Choroid plexus epithelial cell (primary cell): ENCODE measurements around the gene ADAT2.
A peak's percentile ranks its signal among the peaks of the same experiment; 100 is the strongest.

Source experiments
- DNase-seq: peaks from one replicate; pipeline ENCODE4 v3.0.0-alpha.2; 2010; ENCODE audit warnings: low read depth
- H3K4me3 ChIP-seq: 2 replicates; pipeline ENCODE4 v1.5.1; 2011; ENCODE audit warnings: low read depth, mild to moderate bottlenecking, control low read depth, low read length, moderate library complexity
- CTCF ChIP-seq: conservative IDR thresholded peaks from 2 replicates; pipeline ENCODE4 v1.5.1; 2011; ENCODE audit warnings: low read depth, mild to moderate bottlenecking, control low read depth, inconsistent platforms, low read length, moderate library complexity

Gene ADAT2

GRCh38 chr6:143426026-143426425, 24.5 kb downstream of the ADAT2 start:
- H3K4me3 ChIP-seq = no peak overlapping the region
- TF ChIP-seq CTCF = no peak
- no peak for DNase-seq

- DNase-seq = no peak
- TF ChIP-seq CTCF = no peak
- H3K4me3 ChIP-seq = no peak overlapping the region
Observed at GRCh38 chr6:143419526-143419925, 31.0 kb downstream of the ADAT2 start.

- H3K4me3 ChIP-seq = no peak overlapping the region
- DNase-seq = no peak
- no peak for TF ChIP-seq CTCF
Observed at GRCh38 chr6:143414769-143415168, 35.7 kb downstream of the ADAT2 start.

- no peak overlapping the region for H3K4me3 ChIP-seq
- DNase-seq = peak; percentile 53
- no peak for TF ChIP-seq CTCF
Observed at GRCh38 chr6:143410859-143411270, 39.6 kb downstream of the ADAT2 start.

GRCh38 chr6:143408787-143409162, 41.7 kb downstream of the ADAT2 start:
- no peak for DNase-seq
- no peak overlapping the region for H3K4me3 ChIP-seq
- TF ChIP-seq CTCF = no peak

GRCh38 chr6:143408151-143408786, 42.2 kb downstream of the ADAT2 start:
- no peak for TF ChIP-seq CTCF
- no peak overlapping the region for H3K4me3 ChIP-seq
- no peak for DNase-seq

GRCh38 chr6:143406673-143407072, 43.8 kb downstream of the ADAT2 start:
- H3K4me3 ChIP-seq = no peak overlapping the region
- no peak for DNase-seq
- no peak for TF ChIP-seq CTCF
